BE2C (cell line): ENCODE results near the gene ASAP3.

ENCODE experiments used
- DNase-seq: peaks from one replicate; pipeline ENCODE4 v3.0.0-alpha.2; 2020
- H3K27me3 ChIP-seq: fragments of 250-450 bp; sonication (Bioruptor Pico); 2 replicates; pipeline ENCODE4 v1.5.1; 2020; ENCODE audit warnings: mild to moderate bottlenecking
- H3K36me3 ChIP-seq: fragments of 250-450 bp; sonication (Bioruptor Pico); 2 replicates; pipeline ENCODE4 v1.5.1; 2020; ENCODE audit warnings: mild to moderate bottlenecking
- H3K4me1 ChIP-seq: fragments of 250-450 bp; sonication (Bioruptor Pico); 2 replicates; pipeline ENCODE4 v1.5.1; 2020
- H3K4me3 ChIP-seq: 2 replicates; pipeline ENCODE4 v1.5.1; 2011; ENCODE audit warnings: low read depth, low read length
- H3K9me3 ChIP-seq: fragments of 250-450 bp; sonication (Bioruptor Pico); 2 replicates; pipeline ENCODE4 v1.5.1; 2020
- TF ChIP-seq, protein P1 (sequence below): IDR thresholded peaks from 2 replicates; pipeline ENCODE4 v1.5.1; 2012; ENCODE audit warnings: mild to moderate bottlenecking, low read depth, low read length

The ASAP3 gene

DNA sequence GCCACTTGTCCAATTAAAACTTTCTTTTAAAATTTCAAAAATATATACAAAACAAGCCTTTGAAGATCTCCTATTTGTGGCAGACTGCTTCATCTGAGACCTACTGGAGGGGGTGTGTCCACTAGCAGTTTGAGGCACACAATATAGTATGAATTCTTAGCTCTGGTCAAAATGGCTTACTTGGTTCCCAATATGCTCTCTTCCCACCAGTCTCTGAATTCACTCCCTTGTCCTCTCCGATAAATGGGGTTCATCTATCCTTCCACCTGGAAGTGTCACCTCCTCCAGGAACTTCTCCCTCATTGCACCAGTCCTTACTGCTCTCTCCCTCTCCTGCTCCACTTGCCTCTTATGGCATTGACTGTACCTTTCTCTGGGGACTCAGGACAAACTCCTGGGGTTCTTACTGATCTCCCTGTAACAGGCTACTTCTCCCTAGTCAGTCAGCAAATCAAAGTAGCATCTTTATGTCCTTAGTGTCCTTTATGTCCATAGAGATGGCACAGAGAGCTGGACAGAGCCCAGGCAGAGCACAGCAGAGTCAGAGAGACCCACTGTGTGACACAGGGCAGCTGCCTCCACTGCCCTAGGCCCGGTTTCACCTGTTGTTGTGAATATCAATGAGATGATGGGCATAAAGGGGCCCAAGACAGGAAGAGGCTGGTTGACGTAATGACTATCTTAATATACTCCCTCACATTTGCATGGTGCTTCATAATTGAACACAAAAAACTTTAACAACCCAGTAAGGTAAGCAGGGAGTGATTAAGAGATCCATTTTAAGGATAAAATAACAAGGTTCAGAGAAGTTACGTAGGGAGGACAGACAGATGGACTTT lies 3.6 kb downstream of the ASAP3 start:
- TF ChIP-seq, protein P1, sequence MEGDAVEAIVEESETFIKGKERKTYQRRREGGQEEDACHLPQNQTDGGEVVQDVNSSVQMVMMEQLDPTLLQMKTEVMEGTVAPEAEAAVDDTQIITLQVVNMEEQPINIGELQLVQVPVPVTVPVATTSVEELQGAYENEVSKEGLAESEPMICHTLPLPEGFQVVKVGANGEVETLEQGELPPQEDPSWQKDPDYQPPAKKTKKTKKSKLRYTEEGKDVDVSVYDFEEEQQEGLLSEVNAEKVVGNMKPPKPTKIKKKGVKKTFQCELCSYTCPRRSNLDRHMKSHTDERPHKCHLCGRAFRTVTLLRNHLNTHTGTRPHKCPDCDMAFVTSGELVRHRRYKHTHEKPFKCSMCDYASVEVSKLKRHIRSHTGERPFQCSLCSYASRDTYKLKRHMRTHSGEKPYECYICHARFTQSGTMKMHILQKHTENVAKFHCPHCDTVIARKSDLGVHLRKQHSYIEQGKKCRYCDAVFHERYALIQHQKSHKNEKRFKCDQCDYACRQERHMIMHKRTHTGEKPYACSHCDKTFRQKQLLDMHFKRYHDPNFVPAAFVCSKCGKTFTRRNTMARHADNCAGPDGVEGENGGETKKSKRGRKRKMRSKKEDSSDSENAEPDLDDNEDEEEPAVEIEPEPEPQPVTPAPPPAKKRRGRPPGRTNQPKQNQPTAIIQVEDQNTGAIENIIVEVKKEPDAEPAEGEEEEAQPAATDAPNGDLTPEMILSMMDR: no peak
- DNase-seq: no peak
- H3K27me3 ChIP-seq: no peaks in the 10 kb centered on the region
- H3K36me3 ChIP-seq: no peaks in the 10 kb centered on the region
- H3K4me1 ChIP-seq: no peaks in the 10 kb centered on the region
- H3K9me3 ChIP-seq: no peaks in the 10 kb centered on the region
- no peak overlapping the region for H3K4me3 ChIP-seq

DNA sequence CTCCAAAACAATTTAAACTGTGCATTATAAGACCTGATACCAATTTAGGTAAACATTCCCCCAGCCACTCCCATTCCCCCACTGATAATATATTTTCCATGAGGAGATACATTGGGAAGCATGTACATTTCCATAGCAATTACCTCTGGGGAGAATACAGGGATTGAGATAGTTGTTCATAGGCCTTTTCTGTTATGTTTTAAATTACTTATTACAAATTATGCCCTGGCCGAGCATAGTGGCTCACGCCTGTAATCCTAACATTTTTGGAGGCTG lies 4.4 kb downstream of the ASAP3 start:
- TF ChIP-seq, protein P1: no peak
- H3K27me3 ChIP-seq: no peaks in the 10 kb centered on the region
- H3K9me3 ChIP-seq: no peaks in the 10 kb centered on the region
- no peaks in the 10 kb centered on the region for H3K4me1 ChIP-seq
- no peaks in the 10 kb centered on the region for H3K36me3 ChIP-seq
- DNase-seq: no peak
- H3K4me3 ChIP-seq: no peak overlapping the region

DNA sequence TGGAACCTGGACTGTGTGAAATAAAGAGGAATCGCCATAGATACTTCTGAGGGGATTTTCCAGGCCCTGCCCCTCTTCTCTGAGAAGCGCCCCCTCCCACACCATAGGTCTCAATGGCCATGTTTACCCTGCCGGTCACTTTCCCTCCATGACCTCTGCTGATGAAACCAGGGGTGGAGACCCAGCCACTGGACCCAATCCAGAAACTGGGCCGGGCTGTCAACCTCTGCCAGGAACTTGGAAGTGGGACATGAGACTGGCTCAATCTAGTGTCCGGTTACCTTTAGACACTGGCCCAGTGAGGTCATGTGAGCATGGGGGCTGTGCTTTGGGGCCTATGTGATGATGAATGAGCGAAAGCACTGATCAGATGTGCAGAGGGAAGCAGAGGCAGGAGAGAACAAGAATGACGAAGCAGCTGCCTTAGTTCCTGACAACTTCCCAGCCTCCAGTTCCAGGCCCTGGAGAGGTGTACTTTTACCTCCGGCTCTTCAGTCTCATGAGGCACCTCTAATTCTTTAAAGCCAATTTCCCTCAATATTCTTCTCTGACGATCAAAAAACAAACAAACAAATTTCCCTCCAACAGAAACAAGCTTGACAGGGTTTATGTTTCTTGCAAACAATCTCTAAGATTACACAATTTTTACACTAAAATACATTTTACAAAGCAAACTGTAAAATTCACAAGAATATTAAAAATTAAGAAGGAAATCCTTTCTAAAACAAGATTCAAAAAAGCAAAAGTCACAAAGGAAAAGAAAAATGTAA lies 4.9 kb downstream of the ASAP3 start:
- Histone ChIP-seq H3K27me3 (no peaks in the 10 kb centered on the region), H3K4me3 (no peak overlapping the region), H3K9me3 (no peaks in the 10 kb centered on the region), H3K36me3 (no peaks in the 10 kb centered on the region), H3K4me1 (no peaks in the 10 kb centered on the region)
- TF ChIP-seq, protein P1: no peak
- no peak for DNase-seq

DNA sequence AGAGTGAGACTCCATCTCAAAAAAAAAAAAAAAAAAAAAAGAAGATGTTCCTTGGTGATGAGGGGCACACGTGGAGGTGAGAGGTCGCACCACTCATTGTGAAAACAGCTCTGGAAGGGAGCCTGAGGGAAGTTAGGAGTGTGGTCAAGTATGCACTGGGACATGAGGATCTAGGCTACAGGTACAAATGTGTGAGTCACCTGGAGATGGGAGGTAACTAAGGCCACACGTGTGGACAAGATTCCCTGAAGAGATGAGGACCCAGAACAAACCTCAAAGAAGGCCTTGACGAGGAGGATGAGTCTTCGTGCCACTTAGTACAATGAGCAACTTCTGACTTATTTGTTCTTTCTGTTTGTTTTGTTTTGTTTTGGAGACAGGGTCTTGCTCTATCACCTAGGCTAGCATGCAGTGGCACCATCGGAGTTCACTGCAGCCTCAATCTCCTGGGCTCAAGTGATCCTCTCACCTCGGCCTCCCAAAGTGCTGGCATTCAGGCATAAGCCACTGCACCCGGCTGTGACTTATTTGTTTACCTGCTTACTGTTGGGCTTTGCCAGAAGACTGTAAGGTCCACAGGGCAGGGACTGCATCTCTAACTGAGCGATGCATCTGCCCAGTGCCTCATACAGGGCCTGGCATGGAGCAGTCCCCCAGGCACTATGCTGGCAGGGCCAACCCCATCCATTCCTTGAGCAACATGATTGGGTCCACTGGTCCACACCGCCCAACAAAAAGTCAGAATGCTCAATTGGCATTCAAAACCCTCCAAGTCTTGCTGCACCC lies 6.4 kb downstream of the ASAP3 start:
- DNase-seq: no peak
- TF ChIP-seq, protein P1: no peak
- Histone ChIP-seq H3K36me3 (no peaks in the 10 kb centered on the region), H3K4me1 (no peaks in the 10 kb centered on the region), H3K4me3 (no peak overlapping the region), H3K9me3 (no peaks in the 10 kb centered on the region), H3K27me3 (no peaks in the 10 kb centered on the region)

DNA sequence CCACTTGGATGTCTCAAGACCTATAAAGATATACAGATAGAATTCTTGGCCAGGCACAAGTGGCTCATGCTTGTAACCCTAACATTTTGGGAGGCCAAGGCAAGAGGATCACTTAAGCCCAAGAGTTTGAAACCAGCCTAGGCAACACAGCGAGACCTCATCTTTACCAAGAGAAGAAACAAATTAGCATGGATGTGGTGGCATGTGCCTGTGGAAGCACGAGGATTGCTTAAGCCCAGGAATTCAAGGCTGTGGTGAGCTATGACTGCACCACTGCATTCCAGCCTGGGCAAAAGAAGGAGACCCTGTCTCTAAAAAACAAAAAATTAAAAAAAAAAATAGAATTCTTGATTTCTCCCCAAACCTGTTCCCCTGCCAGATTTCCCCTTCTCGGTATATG lies 8.3 kb downstream of the ASAP3 start:
- H3K27me3 ChIP-seq: no peaks in the 10 kb centered on the region
- no peaks in the 10 kb centered on the region for H3K9me3 ChIP-seq
- no peaks in the 10 kb centered on the region for H3K36me3 ChIP-seq
- DNase-seq: no peak
- TF ChIP-seq, protein P1: no peak
- H3K4me1 ChIP-seq: no peaks in the 10 kb centered on the region
- H3K4me3 ChIP-seq: no peak overlapping the region
